Measurements from ENCODE around the gene ZNF438.

- TF ChIP-seq CTCF (IDR thresholded peaks at IDR 0.05; ENCODE audit: low read depth, low read length) (no peak), POLR2A (IDR thresholded peaks at IDR 0.05; ENCODE audit: extremely low read depth, insufficient read length) (no peak), MYC (IDR thresholded peaks at IDR 0.05; ENCODE audit: low read depth, low read length) (no peak)
These were observed 220.2 kb downstream of the ZNF438 start for GRCh38 chr10:30811276-30812017.

Measured in NB4 (cell line).